HCT116 (cell line): ENCODE measurements around the gene SPSB4. TPM values are rescaled to one million over a fixed set of nuclear protein-coding genes. Genes with fewer than 3 reads are reported as not detected.

ENCODE experiments used
- ATAC-seq: fragments of 200-7000 bp; cut with Tn5 transposase; 2 replicates; pipeline ENCODE4 v1.9.1; 2020; ENCODE audit warnings: mild to moderate bottlenecking, moderate library complexity
- BruUV-seq: library from RNA; stranded (reverse); fragments of 400-500 nt; replicated peaks from 2 replicates; lab custom pipeline; 2021; lab: Mats Ljungman, UMichigan
- CTCF ChIA-PET: fragments of 300-600 bp; sonication (Branson Sonifier 250); formaldehyde crosslinking; loops from one replicate; lab custom pipeline; 2021; ENCODE audit warnings: antibody characterized with exemption; lab: Charles Lee
- POLR2A ChIA-PET: fragments of 300-600, 350-600 bp; sonication (Branson Sonifier 250); formaldehyde crosslinking; loops from one replicate; lab custom pipeline; 2021; ENCODE audit warnings: antibody characterized with exemption; lab: Charles Lee
- RAD21 ChIA-PET, 2 experiments: fragments of 300-600 bp; sonication (Branson Sonifier 250); formaldehyde crosslinking; loops; one replicate each; lab custom pipeline; 2023; ENCODE audit warnings: low total read pairs in 2 of 2; ENCODE audit not compliant: uncharacterized antibody in 2 of 2, unreplicated experiment in 2 of 2, low non-redundant PET in 1 of 2; lab: Charles Lee
- DNase-seq: peaks from one replicate; pipeline ENCODE4 v3.0.0-alpha.2; 2010; ENCODE audit warnings: low read depth, low spot score
- H2AFZ ChIP-seq: fragments of 200-600 bp; shearing (Covaris generic), sonication (generic); 2 replicates; pipeline ENCODE4 v1.6.1; 2017; ENCODE audit warnings: low read depth, mixed run types, mixed read lengths, antibody characterized with exemption, low read length; ENCODE audit not compliant: poor library complexity, severe bottlenecking
- H3K27ac ChIP-seq: 2 replicates; pipeline ENCODE4 v1.5.1; 2012; ENCODE audit warnings: low read depth, low read length
- H3K27me3 ChIP-seq: fragments of 200-600 bp; sonication (generic); 2 replicates; pipeline ENCODE4 v1.6.1; 2016; ENCODE audit warnings: mixed run types, low read length, mixed read lengths; ENCODE audit not compliant: insufficient read depth
- H3K36me3 ChIP-seq, 2 experiments: fragments of 200-500 bp in 1 of 2; fragments of 200-600 bp in 1 of 2; sonication (Bioruptor generic) in 1 of 2; sonication (generic) in 1 of 2; 2 replicates each; pipeline versions ENCODE4 v1.5.1 to v1.6.1; 2014 to 2016; ENCODE audit warnings: low read length in 2 of 2, inconsistent platforms in 1 of 2, mixed read lengths in 1 of 2, mixed run types in 1 of 2; ENCODE audit not compliant: insufficient read depth in 2 of 2, control insufficient read depth in 1 of 2
- H3K4me1 ChIP-seq, 2 experiments: fragments of 200-600 bp in 1 of 2; sonication (generic) in 1 of 2; 2 replicates each; pipeline versions ENCODE4 v1.5.1 to v1.6.1; 2012 to 2017; ENCODE audit warnings: low read length in 2 of 2, inconsistent platforms in 1 of 2, mild to moderate bottlenecking in 1 of 2, mixed read lengths in 1 of 2, mixed run types in 1 of 2, moderate library complexity in 1 of 2; ENCODE audit not compliant: insufficient read depth in 2 of 2, control insufficient read depth in 1 of 2
- H3K4me2 ChIP-seq: fragments of 200-600 bp; sonication (generic); 2 replicates; pipeline ENCODE4 v1.6.1; 2017; ENCODE audit warnings: mixed run types, low read length, mixed read lengths
- H3K4me3 ChIP-seq, 2 experiments: fragments of 200-600 bp in 1 of 2; sonication (generic) in 1 of 2; replicated peaks in 1 of 2; 2 replicates each; pipeline ENCODE4 v1.5.1; 2011 to 2016; ENCODE audit warnings: low read length in 2 of 2, control low read depth in 1 of 2, low read depth in 1 of 2, mild to moderate bottlenecking in 1 of 2, mixed read lengths in 1 of 2, mixed run types in 1 of 2
- H3K79me2 ChIP-seq: fragments of 200-600 bp; sonication (generic); 2 replicates; pipeline ENCODE4 v1.6.1; 2017; ENCODE audit warnings: mild to moderate bottlenecking, mixed run types, low read length, moderate library complexity, mixed read lengths; ENCODE audit not compliant: insufficient read depth
- H3K9ac ChIP-seq: fragments of 200-600 bp; sonication (generic); 2 replicates; pipeline ENCODE4 v1.6.1; 2016; ENCODE audit warnings: low read length, mixed read lengths
- H3K9me2 ChIP-seq: fragments of 200-600 bp; sonication (generic), shearing (Covaris generic); 2 replicates; pipeline ENCODE4 v1.6.1; 2017; ENCODE audit warnings: mixed run types, mild to moderate bottlenecking, moderate library complexity; ENCODE audit not compliant: insufficient read depth
- H3K9me3 ChIP-seq, 2 experiments: fragments of 200-500 bp in 1 of 2; fragments of 200-600 bp in 1 of 2; sonication (Bioruptor generic) in 1 of 2; sonication (generic) in 1 of 2; 2 replicates each; pipeline ENCODE4 v1.6.1; 2014 to 2017; ENCODE audit warnings: low read length in 2 of 2, mixed read lengths in 2 of 2, inconsistent platforms in 1 of 2, low read depth in 1 of 2, mild to moderate bottlenecking in 1 of 2, mixed run types in 1 of 2, moderate library complexity in 1 of 2; ENCODE audit not compliant: control insufficient read depth in 1 of 2, insufficient read depth in 1 of 2
- H4K20me1 ChIP-seq: fragments of 200-600 bp; sonication (generic), shearing (Covaris generic); 2 replicates; pipeline ENCODE4 v1.6.1; 2017; ENCODE audit warnings: mixed run types, mild to moderate bottlenecking, moderate library complexity; ENCODE audit not compliant: insufficient read depth
- CBX3 ChIP-seq: IDR thresholded peaks from 2 replicates; pipeline ENCODE4 v1.6.1; 2012; ENCODE audit warnings: low read depth
- CEBPB ChIP-seq: IDR thresholded peaks from 2 replicates; pipeline ENCODE4 v1.6.1; 2012; ENCODE audit warnings: low read depth
- CTCF ChIP-seq, 3 experiments: fragments of 200-600 bp in 1 of 3; sonication (generic) in 1 of 3; IDR thresholded peaks in 2 of 3; conservative IDR thresholded peaks in 1 of 3; 2 replicates each; pipeline ENCODE4 v1.5.1; 2012 to 2017; ENCODE audit warnings: low read depth in 2 of 3, low read length in 2 of 3, antibody characterized with exemption in 1 of 3, borderline replicate concordance in 1 of 3, control low read depth in 1 of 3, mild to moderate bottlenecking in 1 of 3, mixed read lengths in 1 of 3, mixed run types in 1 of 3, moderate library complexity in 1 of 3; ENCODE audit not compliant: insufficient read depth in 1 of 3
- EGR1 ChIP-seq: IDR thresholded peaks from 2 replicates; pipeline ENCODE4 v1.6.1; 2012; ENCODE audit warnings: low read depth
- JUND ChIP-seq: IDR thresholded peaks from 2 replicates; pipeline ENCODE4 v1.6.1; 2012
- POLR2A ChIP-seq: IDR thresholded peaks from 2 replicates; pipeline ENCODE4 v1.7.0; 2011; ENCODE audit warnings: borderline replicate concordance; ENCODE audit not compliant: insufficient read depth, insufficient read length; ENCODE audit errors: extremely low read depth
- POLR2AphosphoS5 ChIP-seq: IDR thresholded peaks from 2 replicates; pipeline ENCODE4 v1.6.1; 2011; ENCODE audit warnings: mild to moderate bottlenecking, low read depth, low read length, moderate library complexity
- REST ChIP-seq: IDR thresholded peaks from 2 replicates; pipeline ENCODE4 v1.6.1; 2012; ENCODE audit warnings: low read depth
- SIN3A ChIP-seq: IDR thresholded peaks from 2 replicates; pipeline ENCODE4 v1.6.1; 2012; ENCODE audit warnings: low read depth
- SP1 ChIP-seq: IDR thresholded peaks from 2 replicates; pipeline ENCODE4 v1.6.1; 2012; ENCODE audit warnings: low read depth
- intact Hi-C: fragments of 100-400 bp; cut with micrococcal nuclease; formaldehyde crosslinking; loops from 2 replicates; pipeline ENCODE4 v1.10.0; 2022
- total RNA-seq: library from RNA; stranded (reverse); gene quantifications from one replicate; pipeline ENCODE4 v1.2.1, GENCODE V29; 2021; ENCODE audit not compliant: unreplicated experiment

Gene SPSB4
- total RNA-seq, 1 experiment from 2014 or later, result 0.57 TPM

GRCh38 chr3:141122455-141123030, 71.4 kb downstream of the SPSB4 start:
- DNase-seq (no peak), ATAC-seq (no peak)
- POLR2A ChIA-PET, result no interaction called here
- no TSS peak for BruUV-seq
- Histone ChIP-seq H2AFZ (no peak overlapping the region), H3K9me3 (no peaks in the 10 kb centered on the region), H3K79me2 (no peaks in the 10 kb centered on the region), H3K4me2 (no peak overlapping the region), H3K36me3 (no peaks in the 10 kb centered on the region), H3K4me1 (no peaks in the 10 kb centered on the region), H3K27ac (no peak overlapping the region), H3K27me3 (peaks cover 10% of the 10 kb centered on the region; the same call in 1 of the 2 replicates), H4K20me1 (no peaks in the 10 kb centered on the region)
- RAD21 ChIA-PET, result no interaction called here
- TF ChIP-seq CTCF (IDR thresholded peaks at IDR 0.05 in 2 of 3, conservative IDR thresholded peaks at IDR 0.05 in 1 of 3; ENCODE audit: borderline replicate concordance in 1 of 3, insufficient read depth in 1 of 3, low read depth in 2 of 3, low read length in 2 of 3) (no peak), CBX3 (no peak), CEBPB (no peak), EGR1 (no peak), POLR2A (no peak), JUND (no peak), POLR2AphosphoS5 (no peak), REST (no peak), SP1 (no peak), SIN3A (no peak)
- TF ChIP-seq, all 23 proteins: peak for 0
- Histone ChIP-seq H3K9ac (no peak overlapping the region), H3K9me2 (no peaks in the 10 kb centered on the region), H3K4me3 (no peak overlapping the region)
- CTCF ChIA-PET, result no interaction called here
- intact Hi-C loops, result no loop called here
